HepG2 (cell line): Measurements from ENCODE around the gene WDR7. TPM values are rescaled to one million over a fixed set of nuclear protein-coding genes. Genes with fewer than 3 reads are reported as not detected.

ENCODE experiments used
- ATAC-seq: fragments of 200-7000 bp; cut with Tn5 transposase; 3 replicates; pipeline ENCODE4 v1.9.1; 2020; ENCODE audit warnings: mild to moderate bottlenecking, moderate library complexity
- BruUV-seq: library from RNA; stranded (reverse); fragments of 400-500 nt; replicated peaks from 2 replicates; lab custom pipeline; 2021; lab: Mats Ljungman, UMichigan
- CTCF ChIA-PET: fragments of 300-600 bp; formaldehyde crosslinking; extraction: SDS; loops from one replicate; lab custom pipeline; 2021; ENCODE audit warnings: low total read pairs, inconsistent platforms, low intra/inter-chr PET ratio; lab: Yijun Ruan, JAX
- POLR2A ChIA-PET: fragments of 350-600 bp; sonication (Branson Sonifier 250); formaldehyde crosslinking; loops from one replicate; lab custom pipeline; 2020; ENCODE audit warnings: antibody characterized with exemption, inconsistent platforms; lab: Yijun Ruan, JAX
- DNase-seq: peaks from one replicate; pipeline ENCODE4 v3.0.0-alpha.2; 2015; ENCODE audit warnings: low spot score
- FAIRE-seq: peaks from 3 replicates; lab custom pipeline; 2011; peaks lifted over from hg19 to GRCh38; lab: Jason Lieb, UNC
- H2AFZ ChIP-seq: one replicate; pipeline ENCODE4 v1.6.1; 2011; ENCODE audit warnings: low read length, inconsistent platforms
- H3K27ac ChIP-seq: fragments of 300-600 bp; 3 replicates; pipeline ENCODE4 v1.8.0; 2011; ENCODE audit warnings: mixed run types, mild to moderate bottlenecking, mixed read lengths, low read length, inconsistent platforms; ENCODE audit not compliant: insufficient read depth; ENCODE audit errors: extremely low read length
- H3K27me3 ChIP-seq, 2 experiments: fragments of 200-600 bp in 1 of 2; 2 replicates in 1 of 2; 3 replicates in 1 of 2; pipeline versions ENCODE4 v1.6.0 to v1.8.0; 2011; ENCODE audit warnings: low read length in 2 of 2, mild to moderate bottlenecking in 2 of 2, moderate library complexity in 2 of 2, inconsistent platforms in 1 of 2; ENCODE audit not compliant: insufficient read depth in 2 of 2, control insufficient read depth in 1 of 2
- H3K36me3 ChIP-seq, 2 experiments: fragments of 200-600 bp in 1 of 2; replicated peaks in 1 of 2; 2 replicates in 1 of 2; 3 replicates in 1 of 2; pipeline versions ENCODE4 v1.5.1 to v1.8.0; 2011; ENCODE audit warnings: low read length in 2 of 2, inconsistent platforms in 1 of 2; ENCODE audit not compliant: insufficient read depth in 2 of 2, control insufficient read depth in 1 of 2
- H3K4me1 ChIP-seq: 2 replicates; pipeline ENCODE4 v1.5.1; 2012; ENCODE audit warnings: low read length, inconsistent platforms; ENCODE audit not compliant: insufficient read depth
- H3K4me2 ChIP-seq: 2 replicates; pipeline ENCODE4 v1.6.0; 2011; ENCODE audit warnings: low read depth, low read length, inconsistent platforms
- H3K4me3 ChIP-seq, 3 experiments: fragments of 200-600 bp in 1 of 3; sonication (generic), shearing (Covaris generic) in 1 of 3; replicated peaks in 1 of 3; 2 replicates each; pipeline ENCODE4 v1.5.1; 2011 to 2016; ENCODE audit warnings: low read length in 3 of 3, inconsistent platforms in 2 of 3, low read depth in 2 of 3, mild to moderate bottlenecking in 2 of 3, control low read depth in 1 of 3, mixed read lengths in 1 of 3; ENCODE audit not compliant: insufficient read depth in 1 of 3
- H3K79me2 ChIP-seq: one replicate; pipeline ENCODE4 v1.6.1; 2011; ENCODE audit warnings: low read length, inconsistent platforms; ENCODE audit not compliant: insufficient read depth
- H3K9ac ChIP-seq: 2 replicates; pipeline ENCODE4 v1.6.0; 2011; ENCODE audit warnings: mild to moderate bottlenecking, low read depth, low read length, inconsistent platforms; ENCODE audit not compliant: insufficient read depth
- H3K9me3 ChIP-seq: 2 replicates; pipeline ENCODE4 v1.5.1; 2012; ENCODE audit warnings: mild to moderate bottlenecking, low read length
- H4K20me1 ChIP-seq: 2 replicates; pipeline ENCODE4 v1.6.0; 2011; ENCODE audit warnings: inconsistent platforms, mild to moderate bottlenecking, low read length, moderate library complexity; ENCODE audit not compliant: insufficient read depth
- GFI1 ChIP-seq: sonication (generic); formaldehyde crosslinking; IDR thresholded peaks from 2 replicates; pipeline ENCODE4 v1.5.0; 2020; ENCODE audit warnings: missing genetic modification reagents, mild to moderate bottlenecking, borderline replicate concordance
- IRF1 ChIP-seq: sonication (generic); formaldehyde crosslinking; IDR thresholded peaks from 2 replicates; pipeline ENCODE4 v1.4.0; 2020; ENCODE audit warnings: low read depth, mild to moderate bottlenecking, missing genetic modification reagents
- MXD3 ChIP-seq: IDR thresholded peaks from 2 replicates; pipeline ENCODE4 v1.6.1; 2016; ENCODE audit warnings: mild to moderate bottlenecking, missing biosample characterization, missing genetic modification reagents
- NFIB ChIP-seq: sonication (generic); formaldehyde crosslinking; IDR thresholded peaks from 2 replicates; pipeline ENCODE4 v1.9.0; 2021; ENCODE audit warnings: missing genetic modification reagents, mild to moderate bottlenecking, borderline replicate concordance
- NONO ChIP-seq, 2 experiments: fragments of 450-650 bp in 1 of 2; sonication (generic) in 1 of 2; formaldehyde crosslinking in 1 of 2; IDR thresholded peaks in 1 of 2; conservative IDR thresholded peaks in 1 of 2; 2 replicates each; pipeline versions ENCODE4 v1.6.1 to v1.8.0; 2017 to 2022; ENCODE audit warnings: mild to moderate bottlenecking in 1 of 2, missing genetic modification reagents in 1 of 2, moderate library complexity in 1 of 2
- PHF21A ChIP-seq: sonication (generic); formaldehyde crosslinking; IDR thresholded peaks from 2 replicates; pipeline ENCODE4 v1.5.0; 2020; ENCODE audit warnings: mild to moderate bottlenecking, missing genetic modification reagents
- POLR2AphosphoS2 ChIP-seq: IDR thresholded peaks from 2 replicates; pipeline ENCODE4 v1.6.1; 2011; ENCODE audit warnings: low read depth, low read length, improper control_type of control experiment
- XRCC5 ChIP-seq: fragments of 200-400 bp; formaldehyde crosslinking; optimal IDR thresholded peaks from 2 replicates; pipeline ENCODE3; 2017; ENCODE audit warnings: mild to moderate bottlenecking, low read length
- ZKSCAN1 ChIP-seq: fragments of 150-350 bp; IDR thresholded peaks from 2 replicates; pipeline ENCODE4 v1.6.1; 2014; ENCODE audit warnings: low read length
- ZNF503 ChIP-seq: sonication (generic); formaldehyde crosslinking; IDR thresholded peaks from 2 replicates; pipeline ENCODE4 v1.4.0; 2020; ENCODE audit warnings: missing genetic modification reagents
- ZNF646 ChIP-seq: sonication (generic); formaldehyde crosslinking; IDR thresholded peaks from 2 replicates; pipeline ENCODE4 v1.9.0; 2021; ENCODE audit warnings: mild to moderate bottlenecking, missing genetic modification reagents
- WGBS: methylation state at CpG from one replicate; pipeline ENCODE4 v1.1.6; 2017; ENCODE audit warnings: low lambda C conversion rate; 5-methylcytosine and 5-hydroxymethylcytosine counted together
- in situ Hi-C: cut with HindIII; loops from 2 replicates; pipeline ENCODE4 v1.10.0; 2017; ENCODE audit warnings: low pct_unique_long_range_greater_than_20kb; ENCODE audit not compliant: extremely low pct_ligation_motif_present
- intact Hi-C: fragments of 100-400 bp; cut with micrococcal nuclease; formaldehyde crosslinking; loops from one replicate; pipeline ENCODE4 v1.10.0; 2022; ENCODE audit not compliant: unreplicated experiment
- polyA plus RNA-seq, 8 experiments: library from polyadenylated mRNA; depleted of rRNA in 3 of 8; stranded (reverse) in 7 of 8; unstranded in 1 of 8; fragments of >200 nt; fragmentation: Illumina TruSeq in 4 of 8; extraction: Trizol in 4 of 8; gene quantifications; 2 replicates each; pipeline versions ENCODE4 v1.2.1 to v1.2.3, GENCODE V29; 2011 to 2016; ENCODE audit warnings: low read depth in 4 of 8, missing spikeins in 1 of 8, mixed read lengths in 1 of 8; ENCODE audit not compliant: insufficient read depth in 1 of 8
- total RNA-seq, 5 experiments: library from RNA; depleted of rRNA; stranded (reverse); fragments of >200 nt; fragmentation: Illumina TruSeq; extraction: Trizol; gene quantifications; 2 replicates each; pipeline ENCODE4 v1.2.3, GENCODE V29; 2016; ENCODE audit warnings: low read depth in 1 of 5

WDR7 gene
- total and polyA plus RNA-seq, 2 of the 13 experiments (the other 11 are each of a cell fraction or from before 2014, with no cell fraction given): 2.0 to 7.8 TPM

GRCh38 chr18:56889621-56890020 lies 238.5 kb downstream of the WDR7 start:
- no peaks in the 10 kb centered on the region for H4K20me1 ChIP-seq
- ChIA-PET POLR2A (no interaction called here), CTCF (no interaction called here)
- no peak overlapping the region for H3K9ac ChIP-seq
- no peaks in the 10 kb centered on the region for H3K36me3 ChIP-seq
- no peak overlapping the region for H3K4me2 ChIP-seq
- intact Hi-C loops: no loop called here
- no peaks in the 10 kb centered on the region for H3K9me3 ChIP-seq
- no peaks in the 10 kb centered on the region for H3K79me2 ChIP-seq
- H2AFZ ChIP-seq: no peak overlapping the region
- 0 out of 2 replicates have a peak, but pooled peaks cover 4% of the 10 kb centered on the region for H3K4me1 ChIP-seq
- ATAC-seq: no peak
- DNase-seq: no peak
- 96% methylated on average over 2 of the region's 2 CpGs for WGBS
- no peak overlapping the region for H3K27ac ChIP-seq
- no peak for TF ChIP-seq ZNF646 (CRISPR knock-in tag)
- TF ChIP-seq XRCC5: no peak
- no peak for TF ChIP-seq GFI1
- TF ChIP-seq PHF21A (CRISPR knock-in tag): no peak
- no peak for TF ChIP-seq MXD3 (CRISPR knock-in tag)
- TF ChIP-seq NONO (IDR thresholded peaks at IDR 0.05): no peak
- TF ChIP-seq NONO (CRISPR knock-in tag; conservative IDR thresholded peaks at IDR 0.05): no peak
- TF ChIP-seq ZKSCAN1: no peak
- no peak for TF ChIP-seq POLR2AphosphoS2
- TF ChIP-seq IRF1 (CRISPR knock-in tag): no peak
- no peak for TF ChIP-seq NFIB (CRISPR knock-in tag)
- TF ChIP-seq ZNF503 (CRISPR knock-in tag): no peak
- H3K27me3 ChIP-seq: no peaks in the 10 kb centered on the region
- H3K4me3 ChIP-seq: no peak overlapping the region
- no peak for FAIRE-seq
- no TSS peak for BruUV-seq
- in situ Hi-C loops: no loop called here
